ENCODE data around the gene MINPP1.

The MINPP1 gene

DNA sequence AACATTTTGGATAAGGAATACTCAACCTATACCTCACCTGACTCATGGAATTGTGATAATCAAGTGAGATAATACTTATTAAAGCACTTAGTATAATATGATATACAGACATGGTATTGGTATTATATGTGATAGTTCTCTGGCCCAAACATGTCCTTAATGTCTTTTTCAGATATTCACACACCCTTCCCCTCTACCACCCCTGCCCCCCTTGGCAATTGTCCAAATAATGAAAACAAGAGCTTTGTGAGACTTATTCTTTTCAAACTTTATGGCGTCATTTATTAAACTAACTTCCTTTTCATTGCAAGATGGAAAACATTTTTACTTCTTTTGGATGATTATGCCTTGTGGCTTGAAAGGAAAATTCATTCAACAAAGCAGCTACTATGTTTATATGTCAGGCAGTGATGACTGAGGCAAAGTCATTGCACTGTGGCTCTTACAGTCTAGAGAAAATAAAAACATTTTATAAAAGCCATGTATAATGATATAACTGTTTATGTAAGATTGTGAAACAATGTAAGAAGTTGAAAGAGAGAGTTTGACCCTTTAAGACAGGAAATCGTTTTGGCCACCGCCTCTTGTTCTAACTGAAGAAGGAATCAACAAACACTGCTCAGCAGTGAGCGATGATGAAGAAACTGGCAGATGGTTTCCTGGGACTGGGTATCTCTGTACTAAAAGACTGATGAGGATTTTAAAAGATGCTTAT, 27.4 kb downstream of the MINPP1 start:
- TF ChIP-seq, protein P1, sequence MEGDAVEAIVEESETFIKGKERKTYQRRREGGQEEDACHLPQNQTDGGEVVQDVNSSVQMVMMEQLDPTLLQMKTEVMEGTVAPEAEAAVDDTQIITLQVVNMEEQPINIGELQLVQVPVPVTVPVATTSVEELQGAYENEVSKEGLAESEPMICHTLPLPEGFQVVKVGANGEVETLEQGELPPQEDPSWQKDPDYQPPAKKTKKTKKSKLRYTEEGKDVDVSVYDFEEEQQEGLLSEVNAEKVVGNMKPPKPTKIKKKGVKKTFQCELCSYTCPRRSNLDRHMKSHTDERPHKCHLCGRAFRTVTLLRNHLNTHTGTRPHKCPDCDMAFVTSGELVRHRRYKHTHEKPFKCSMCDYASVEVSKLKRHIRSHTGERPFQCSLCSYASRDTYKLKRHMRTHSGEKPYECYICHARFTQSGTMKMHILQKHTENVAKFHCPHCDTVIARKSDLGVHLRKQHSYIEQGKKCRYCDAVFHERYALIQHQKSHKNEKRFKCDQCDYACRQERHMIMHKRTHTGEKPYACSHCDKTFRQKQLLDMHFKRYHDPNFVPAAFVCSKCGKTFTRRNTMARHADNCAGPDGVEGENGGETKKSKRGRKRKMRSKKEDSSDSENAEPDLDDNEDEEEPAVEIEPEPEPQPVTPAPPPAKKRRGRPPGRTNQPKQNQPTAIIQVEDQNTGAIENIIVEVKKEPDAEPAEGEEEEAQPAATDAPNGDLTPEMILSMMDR (IDR thresholded peaks at IDR 0.05; ENCODE audit: control insufficient read depth, insufficient read depth, low read depth, low read length, missing control alignments) = no peak

DNA sequence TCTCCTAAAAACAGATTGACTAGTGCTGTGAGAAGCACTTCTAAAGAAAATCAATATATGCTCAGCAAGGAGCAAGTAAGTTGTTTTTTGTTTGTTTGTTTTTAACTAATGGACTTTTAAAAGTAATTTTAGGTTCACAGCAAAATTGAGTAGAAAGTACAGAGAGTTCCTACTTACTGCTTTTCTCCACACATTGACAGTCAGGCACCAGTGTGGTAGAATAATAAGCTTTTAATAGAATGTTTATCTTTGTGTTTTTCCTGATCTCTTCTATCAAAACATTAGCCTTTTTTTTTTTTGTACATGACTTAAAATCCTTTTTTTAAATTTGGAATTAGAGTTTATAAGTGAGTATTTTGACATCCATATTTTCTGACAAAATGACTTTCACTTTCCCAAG, 28.0 kb downstream of the MINPP1 start:
- no peak for DNase-seq (ENCODE audit: low read depth)
- no peak overlapping the region for H3K4me3 ChIP-seq (ENCODE audit: control insufficient read depth, low read depth, low read length)
- TF ChIP-seq, protein P1 (IDR thresholded peaks at IDR 0.05; ENCODE audit: control insufficient read depth, insufficient read depth, low read depth, low read length, missing control alignments) = no peak

More for the DNA sequence above, 27.4 kb downstream of the MINPP1 start:
- H3K4me3 ChIP-seq (ENCODE audit: control insufficient read depth, low read depth, low read length) = no peak overlapping the region
- DNase-seq (ENCODE audit: low read depth) = no peak

DNA sequence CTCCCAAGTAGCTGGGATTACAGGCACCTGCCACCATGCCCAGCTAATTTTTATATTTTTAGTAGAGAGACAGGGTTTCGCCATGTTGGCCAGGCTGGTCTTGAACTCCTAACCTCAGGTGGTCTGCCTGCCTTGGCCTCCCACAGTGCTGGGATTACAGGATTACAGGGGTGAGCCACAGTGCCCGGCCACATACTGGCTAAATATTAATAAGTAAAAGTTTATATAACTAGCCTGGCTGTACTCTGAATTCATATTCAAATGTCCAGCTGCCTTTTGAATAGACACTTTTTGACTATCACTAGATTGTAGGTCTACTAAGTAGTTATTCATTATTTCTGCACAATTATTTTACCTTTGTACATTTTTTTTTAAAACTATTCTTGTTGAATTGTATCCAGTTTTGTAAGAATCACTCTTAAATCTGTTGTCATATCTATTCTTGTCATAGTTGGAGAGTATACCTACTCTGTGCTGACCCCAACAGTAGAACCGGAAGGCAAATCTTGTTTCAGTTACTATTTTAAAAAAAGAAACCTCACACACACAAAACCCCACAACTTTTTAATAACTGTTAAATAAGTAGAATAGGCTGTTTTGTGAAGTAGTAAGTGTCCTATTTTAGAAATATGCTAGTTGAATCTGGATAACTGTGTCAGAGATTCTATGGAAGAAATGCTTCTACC, 29.6 kb downstream of the MINPP1 start:
- H3K4me3 ChIP-seq (ENCODE audit: control insufficient read depth, low read depth, low read length) = no peak overlapping the region
- DNase-seq (ENCODE audit: low read depth) = no peak
- TF ChIP-seq, protein P1 (IDR thresholded peaks at IDR 0.05; ENCODE audit: control insufficient read depth, insufficient read depth, low read depth, low read length, missing control alignments) = no peak

DNA sequence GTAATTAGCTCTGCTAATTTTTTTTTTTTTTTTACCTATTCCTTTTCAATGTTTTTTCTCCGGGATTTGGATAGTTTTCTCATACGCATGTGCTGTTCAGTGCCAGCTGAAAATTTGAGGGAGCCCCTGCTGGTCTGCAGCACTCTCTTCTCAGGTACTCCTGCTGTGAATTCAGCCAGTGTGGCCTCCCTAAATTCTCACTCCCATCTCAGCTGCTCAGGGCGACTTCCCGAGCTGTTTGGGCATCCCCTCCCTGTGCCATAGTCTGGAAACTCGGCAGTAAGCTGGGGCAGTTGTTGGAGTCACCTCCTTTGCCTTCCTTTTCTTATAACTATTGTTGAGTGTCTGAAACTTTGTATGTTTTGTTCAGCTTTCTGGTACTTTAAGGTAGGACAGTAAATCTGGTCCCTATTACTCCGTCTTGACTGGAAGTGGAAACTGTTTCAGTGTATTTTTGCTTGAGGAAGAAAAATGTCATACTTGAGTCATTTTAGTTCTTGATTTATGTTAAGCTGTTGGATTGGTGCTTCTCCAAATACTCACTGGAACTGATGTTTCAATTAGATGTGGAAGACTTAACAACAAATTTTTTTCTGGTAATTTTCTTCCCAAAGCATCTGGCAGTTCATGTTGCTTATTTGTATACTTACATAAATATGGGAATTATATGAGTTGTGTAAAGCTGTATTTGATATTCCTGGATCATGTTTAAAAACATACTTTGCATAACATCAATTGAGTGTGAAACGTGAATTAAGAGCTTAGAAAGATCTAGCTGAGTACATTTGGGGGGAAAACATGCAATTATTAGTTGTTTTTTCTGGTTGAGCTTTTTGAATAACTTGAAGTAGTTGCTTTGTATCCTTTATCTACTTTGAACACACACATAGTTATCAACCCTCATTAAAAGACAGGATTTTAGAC, 33.7 kb downstream of the MINPP1 start:
- DNase-seq (ENCODE audit: low read depth) = no peak
- TF ChIP-seq, protein P1 (IDR thresholded peaks at IDR 0.05; ENCODE audit: control insufficient read depth, insufficient read depth, low read depth, low read length, missing control alignments) = no peak
- no peak overlapping the region for H3K4me3 ChIP-seq (ENCODE audit: control insufficient read depth, low read depth, low read length)

DNA sequence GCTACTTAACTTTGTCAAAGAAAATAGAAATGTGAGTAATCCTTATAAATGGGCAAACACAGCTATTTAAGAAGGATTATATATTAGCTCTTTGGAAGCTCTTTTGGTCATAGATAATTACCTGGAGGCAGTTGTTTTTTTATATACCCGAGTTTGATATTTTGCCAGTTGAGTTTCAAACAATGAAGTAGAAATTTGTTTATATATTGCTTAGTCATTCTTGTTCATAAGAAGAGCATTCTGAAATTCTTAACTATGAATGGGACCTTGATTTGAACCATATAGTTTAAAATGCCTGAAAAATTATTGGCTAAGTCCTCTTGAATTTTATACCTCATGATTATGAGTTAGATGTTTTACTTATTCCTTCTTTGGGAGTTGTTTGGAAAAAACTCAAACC, 36.4 kb downstream of the MINPP1 start:
- TF ChIP-seq, protein P1 (IDR thresholded peaks at IDR 0.05; ENCODE audit: control insufficient read depth, insufficient read depth, low read depth, low read length, missing control alignments) = no peak
- no peak overlapping the region for H3K4me3 ChIP-seq (ENCODE audit: control insufficient read depth, low read depth, low read length)
- no peak for DNase-seq (ENCODE audit: low read depth)

DNA sequence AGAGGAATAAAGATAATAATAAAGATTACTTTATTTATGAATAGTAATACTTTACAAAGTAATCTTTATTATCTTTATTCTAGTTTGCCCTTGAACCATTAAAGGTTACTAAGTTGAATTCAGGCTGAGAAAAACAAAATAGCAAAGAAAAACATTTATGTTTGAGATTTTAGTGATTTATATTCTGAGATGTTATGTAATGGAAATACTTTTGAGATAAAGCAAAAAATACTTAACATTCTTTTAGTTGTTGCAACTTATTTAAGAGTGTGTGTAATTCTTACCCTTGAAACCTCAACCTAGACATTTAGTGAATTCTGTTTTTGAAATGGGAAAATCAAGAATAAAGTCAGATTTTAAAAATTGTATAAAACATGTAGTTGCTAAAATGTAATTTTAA, 40.0 kb downstream of the MINPP1 start:
- no peak for DNase-seq (ENCODE audit: low read depth)
- TF ChIP-seq, protein P1 (IDR thresholded peaks at IDR 0.05; ENCODE audit: control insufficient read depth, insufficient read depth, low read depth, low read length, missing control alignments) = no peak
- no peak overlapping the region for H3K4me3 ChIP-seq (ENCODE audit: control insufficient read depth, low read depth, low read length)
